Suprapubic skin (tissue), 4 donors: ENCODE measurements around the gene FLNA. TPM values are rescaled to one million over a fixed set of nuclear protein-coding genes. Genes with fewer than 3 reads are reported as not detected.

Source experiments
- DNase-seq, 2 donors: peaks; one replicate each; pipeline ENCODE4 v3.0.0-alpha.2; 2019; ENCODE audit warnings: low spot score in 2 of 2
- H3K27ac ChIP-seq: fragments of 200-600 bp; sonication (generic); one replicate; pipeline ENCODE4 v1.5.1; 2019
- H3K27me3 ChIP-seq: fragments of 200-600 bp; sonication (generic); one replicate; pipeline ENCODE4 v1.5.1; 2019
- H3K36me3 ChIP-seq: fragments of 200-600 bp; sonication (generic); one replicate; pipeline ENCODE4 v1.5.1; 2019
- H3K4me1 ChIP-seq: fragments of 200-600 bp; sonication (generic); one replicate; pipeline ENCODE4 v1.5.1; 2019
- H3K4me3 ChIP-seq: fragments of 200-600 bp; sonication (generic); one replicate; pipeline ENCODE4 v1.5.1; 2019; ENCODE audit warnings: mild to moderate bottlenecking
- H3K9me3 ChIP-seq: fragments of 200-600 bp; sonication (generic); one replicate; pipeline ENCODE4 v1.5.1; 2019
- EP300 ChIP-seq: sonication (generic); formaldehyde crosslinking; IDR thresholded peaks from one replicate; pipeline ENCODE4 v1.6.1; 2017; ENCODE audit warnings: antibody characterized with exemption
- POLR2A ChIP-seq, 2 donors: fragments of 450-650 bp; IDR thresholded peaks; one replicate each; pipeline ENCODE4 v1.6.1; 2017; ENCODE audit warnings: antibody characterized with exemption in 2 of 2, mild to moderate bottlenecking in 2 of 2, moderate library complexity in 2 of 2
- POLR2AphosphoS5 ChIP-seq, 3 donors: sonication (generic); formaldehyde crosslinking; IDR thresholded peaks; one replicate each; pipeline ENCODE4 v1.6.1; 2017; ENCODE audit warnings: antibody characterized with exemption in 3 of 3
- WGBS: methylation state at CpG from one replicate; pipeline ENCODE4 v1.1.5; 2018; 5-methylcytosine and 5-hydroxymethylcytosine counted together
- total RNA-seq, 4 donors: library from RNA; depleted of rRNA; stranded (reverse); fragments of >200 nt; gene quantifications; one replicate each; pipeline ENCODE4 v1.1.0, GENCODE V29; 2016
- TF ChIP-seq, protein P1 (sequence below), 2 donors: fragments of 200-600 bp in 1 of 2; fragments of 450-650 bp in 1 of 2; sonication (generic) in 1 of 2; IDR thresholded peaks; one replicate each; pipeline ENCODE4 v1.5.1; 2016 to 2019; ENCODE audit warnings: antibody characterized with exemption in 2 of 2, mild to moderate bottlenecking in 1 of 2, moderate library complexity in 1 of 2

The FLNA gene, protein sequence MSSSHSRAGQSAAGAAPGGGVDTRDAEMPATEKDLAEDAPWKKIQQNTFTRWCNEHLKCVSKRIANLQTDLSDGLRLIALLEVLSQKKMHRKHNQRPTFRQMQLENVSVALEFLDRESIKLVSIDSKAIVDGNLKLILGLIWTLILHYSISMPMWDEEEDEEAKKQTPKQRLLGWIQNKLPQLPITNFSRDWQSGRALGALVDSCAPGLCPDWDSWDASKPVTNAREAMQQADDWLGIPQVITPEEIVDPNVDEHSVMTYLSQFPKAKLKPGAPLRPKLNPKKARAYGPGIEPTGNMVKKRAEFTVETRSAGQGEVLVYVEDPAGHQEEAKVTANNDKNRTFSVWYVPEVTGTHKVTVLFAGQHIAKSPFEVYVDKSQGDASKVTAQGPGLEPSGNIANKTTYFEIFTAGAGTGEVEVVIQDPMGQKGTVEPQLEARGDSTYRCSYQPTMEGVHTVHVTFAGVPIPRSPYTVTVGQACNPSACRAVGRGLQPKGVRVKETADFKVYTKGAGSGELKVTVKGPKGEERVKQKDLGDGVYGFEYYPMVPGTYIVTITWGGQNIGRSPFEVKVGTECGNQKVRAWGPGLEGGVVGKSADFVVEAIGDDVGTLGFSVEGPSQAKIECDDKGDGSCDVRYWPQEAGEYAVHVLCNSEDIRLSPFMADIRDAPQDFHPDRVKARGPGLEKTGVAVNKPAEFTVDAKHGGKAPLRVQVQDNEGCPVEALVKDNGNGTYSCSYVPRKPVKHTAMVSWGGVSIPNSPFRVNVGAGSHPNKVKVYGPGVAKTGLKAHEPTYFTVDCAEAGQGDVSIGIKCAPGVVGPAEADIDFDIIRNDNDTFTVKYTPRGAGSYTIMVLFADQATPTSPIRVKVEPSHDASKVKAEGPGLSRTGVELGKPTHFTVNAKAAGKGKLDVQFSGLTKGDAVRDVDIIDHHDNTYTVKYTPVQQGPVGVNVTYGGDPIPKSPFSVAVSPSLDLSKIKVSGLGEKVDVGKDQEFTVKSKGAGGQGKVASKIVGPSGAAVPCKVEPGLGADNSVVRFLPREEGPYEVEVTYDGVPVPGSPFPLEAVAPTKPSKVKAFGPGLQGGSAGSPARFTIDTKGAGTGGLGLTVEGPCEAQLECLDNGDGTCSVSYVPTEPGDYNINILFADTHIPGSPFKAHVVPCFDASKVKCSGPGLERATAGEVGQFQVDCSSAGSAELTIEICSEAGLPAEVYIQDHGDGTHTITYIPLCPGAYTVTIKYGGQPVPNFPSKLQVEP (N-terminal part only)
- total RNA-seq, result 100 to 1,000 TPM; 374 to 402 (median 386) TPM

DNA sequence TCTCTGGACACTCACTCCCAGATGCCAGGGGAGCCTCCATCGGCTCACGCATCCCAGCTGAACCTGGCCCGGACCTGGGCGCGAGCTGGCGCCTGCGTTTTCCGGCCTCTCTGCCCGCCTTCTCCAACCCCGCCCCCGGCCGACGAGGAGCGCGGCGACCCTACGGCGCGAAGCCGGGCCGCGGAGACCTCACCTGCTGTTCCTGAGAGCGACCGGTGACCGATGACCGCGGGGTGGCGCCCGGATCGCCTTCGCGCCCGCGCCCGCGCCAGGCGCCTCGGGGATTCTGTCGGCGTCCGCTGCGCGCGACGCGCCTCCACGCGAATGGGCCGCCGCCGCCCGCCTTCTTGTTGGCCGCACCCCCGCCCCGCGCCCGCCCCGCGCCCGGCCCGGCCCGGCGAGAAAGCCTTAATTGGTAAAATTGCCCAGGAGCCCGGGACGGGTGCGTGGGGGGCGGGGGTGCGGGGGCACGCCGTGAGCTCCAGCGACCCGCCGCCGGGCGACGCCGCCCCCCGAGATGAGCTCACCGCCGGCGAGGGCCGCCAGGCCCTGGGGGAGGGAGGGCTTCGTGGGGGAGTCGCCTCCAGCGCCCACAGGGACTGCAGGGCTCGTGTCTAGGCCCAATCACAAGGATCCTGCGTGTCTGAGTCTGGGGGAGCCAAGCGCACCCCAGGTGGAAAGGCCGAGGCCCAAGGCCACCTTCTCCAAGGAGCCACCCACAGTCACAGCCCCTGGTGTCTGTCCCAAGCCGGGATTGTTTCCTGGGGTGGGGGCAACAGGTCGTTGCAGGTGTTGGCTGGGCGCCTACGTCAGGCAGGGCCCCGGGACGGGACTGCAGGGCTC lies at the start of gene FLNA:
TSS of gene FLNA (minus strand) at position 322 of the 843 bp plus-strand sequence. CDS start 3,389 bp downstream, outside the sequence.
- Histone ChIP-seq H3K36me3 (no peaks in the 10 kb centered on the region), H3K9me3 (no peaks in the 10 kb centered on the region), H3K4me1 (peaks cover 45% of the 10 kb centered on the region), H3K27me3 (no peaks in the 10 kb centered on the region), H3K27ac (peak within 1 kb of the TSS; percentile 71), H3K4me3 (peak within 1 kb of the TSS; percentile 67)
- 73% methylated on average over 20 of the region's 95 CpGs for WGBS
- no peak for DNase-seq
- TF ChIP-seq POLR2AphosphoS5 (IDR thresholded peaks at IDR 0.05) (no peak), POLR2A (IDR thresholded peaks at IDR 0.05) (no peak), EP300 (no peak)
- TF ChIP-seq, protein P1, sequence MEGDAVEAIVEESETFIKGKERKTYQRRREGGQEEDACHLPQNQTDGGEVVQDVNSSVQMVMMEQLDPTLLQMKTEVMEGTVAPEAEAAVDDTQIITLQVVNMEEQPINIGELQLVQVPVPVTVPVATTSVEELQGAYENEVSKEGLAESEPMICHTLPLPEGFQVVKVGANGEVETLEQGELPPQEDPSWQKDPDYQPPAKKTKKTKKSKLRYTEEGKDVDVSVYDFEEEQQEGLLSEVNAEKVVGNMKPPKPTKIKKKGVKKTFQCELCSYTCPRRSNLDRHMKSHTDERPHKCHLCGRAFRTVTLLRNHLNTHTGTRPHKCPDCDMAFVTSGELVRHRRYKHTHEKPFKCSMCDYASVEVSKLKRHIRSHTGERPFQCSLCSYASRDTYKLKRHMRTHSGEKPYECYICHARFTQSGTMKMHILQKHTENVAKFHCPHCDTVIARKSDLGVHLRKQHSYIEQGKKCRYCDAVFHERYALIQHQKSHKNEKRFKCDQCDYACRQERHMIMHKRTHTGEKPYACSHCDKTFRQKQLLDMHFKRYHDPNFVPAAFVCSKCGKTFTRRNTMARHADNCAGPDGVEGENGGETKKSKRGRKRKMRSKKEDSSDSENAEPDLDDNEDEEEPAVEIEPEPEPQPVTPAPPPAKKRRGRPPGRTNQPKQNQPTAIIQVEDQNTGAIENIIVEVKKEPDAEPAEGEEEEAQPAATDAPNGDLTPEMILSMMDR (IDR thresholded peaks at IDR 0.05), result no peak

GRCh38 chrX:154420402-154420756 lies 45.9 kb upstream of the FLNA start:
- no peak overlapping the region for H3K27ac ChIP-seq
- no peaks in the 10 kb centered on the region for H3K4me1 ChIP-seq
- WGBS, result 57% methylated on average over 1 of the region's 10 CpGs
- TF ChIP-seq, protein P1 (IDR thresholded peaks at IDR 0.05), result no peak
- TF ChIP-seq POLR2AphosphoS5 (IDR thresholded peaks at IDR 0.05) (no peak), POLR2A (IDR thresholded peaks at IDR 0.05) (no peak), EP300 (no peak)
- H3K36me3 ChIP-seq, result peaks cover 6% of the 10 kb centered on the region
- no peaks in the 10 kb centered on the region for H3K27me3 ChIP-seq
- H3K4me3 ChIP-seq, result no peak overlapping the region
- DNase-seq, result no peak
- no peaks in the 10 kb centered on the region for H3K9me3 ChIP-seq

GRCh38 chrX:154419688-154420401 lies 45.4 kb upstream of the FLNA start:
- no peak for DNase-seq
- Histone ChIP-seq H3K4me1 (no peaks in the 10 kb centered on the region), H3K4me3 (no peak overlapping the region), H3K27me3 (no peaks in the 10 kb centered on the region), H3K27ac (no peak overlapping the region), H3K36me3 (peaks cover 6% of the 10 kb centered on the region), H3K9me3 (no peaks in the 10 kb centered on the region)
- no peak for TF ChIP-seq POLR2AphosphoS5 (IDR thresholded peaks at IDR 0.05)
- TF ChIP-seq, protein P1 (IDR thresholded peaks at IDR 0.05), result no peak
- no CpG with 5 or more reads among the region's 19 CpGs for WGBS

DNA sequence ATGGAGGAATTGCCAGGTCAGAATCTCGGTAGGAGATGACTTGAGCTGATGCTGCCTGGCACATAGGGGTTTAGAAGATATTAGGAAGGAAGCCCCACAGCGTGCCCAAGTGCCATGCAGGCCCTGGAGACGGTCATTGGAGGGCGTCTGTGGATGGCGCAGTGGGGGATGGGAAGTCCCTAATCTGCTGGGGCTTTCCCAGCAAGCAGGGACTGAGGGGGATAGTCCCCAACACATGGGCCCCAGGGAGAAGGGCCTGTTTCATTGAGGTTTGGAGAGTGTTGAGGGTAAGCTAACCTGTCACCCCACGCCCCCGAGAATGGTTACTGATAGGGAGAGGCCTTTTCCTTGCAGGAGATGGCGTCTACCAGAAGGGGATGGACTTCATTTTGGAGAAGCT lies 44.8 kb upstream of the FLNA start:
- peaks cover 6% of the 10 kb centered on the region for H3K36me3 ChIP-seq
- H3K4me1 ChIP-seq, result no peaks in the 10 kb centered on the region
- TF ChIP-seq POLR2A (IDR thresholded peaks at IDR 0.05), result no peak
- TF ChIP-seq EP300, result no peak
- TF ChIP-seq POLR2AphosphoS5 (IDR thresholded peaks at IDR 0.05), result no peak
- TF ChIP-seq, protein P1 (IDR thresholded peaks at IDR 0.05), result no peak
- WGBS, result 79% methylated on average over 7 of the region's 8 CpGs
- H3K4me3 ChIP-seq, result no peak overlapping the region
- H3K9me3 ChIP-seq, result no peaks in the 10 kb centered on the region
- H3K27ac ChIP-seq, result no peak overlapping the region
- H3K27me3 ChIP-seq, result no peaks in the 10 kb centered on the region
- no peak for DNase-seq
